GM19240 (cell line): ENCODE data around the gene GRAMD4.

Experiments used
- DNase-seq: peaks from one replicate; pipeline ENCODE4 v3.0.0; 2011; ENCODE audit warnings: low spot score; ENCODE audit not compliant: insufficient read length

GRAMD4 gene

DNA sequence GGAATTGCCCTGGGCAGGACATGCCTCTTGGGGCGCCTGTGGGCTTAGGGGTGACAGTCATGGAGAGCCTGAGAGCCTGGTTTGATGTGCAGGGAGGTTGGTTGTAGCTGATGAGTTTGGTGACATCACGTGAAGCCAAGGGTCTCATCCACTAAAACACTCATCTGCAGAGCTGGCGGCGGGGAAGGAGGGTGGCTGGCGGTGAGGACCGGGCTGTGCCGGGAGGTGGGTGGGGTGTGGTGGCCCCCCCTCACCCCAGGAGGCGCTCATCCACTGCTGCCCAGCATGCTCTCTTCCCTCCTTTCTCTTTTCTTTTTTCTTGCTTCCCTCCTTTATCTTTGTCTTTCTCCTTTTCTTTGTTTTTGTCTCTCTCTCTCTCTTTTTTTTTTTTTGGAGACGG, 49.0 kb downstream of the GRAMD4 start:
- no peak for DNase-seq

GRCh38 chr22:46671824-46672432, 51.7 kb downstream of the GRAMD4 start:
- DNase-seq = no peak

DNA sequence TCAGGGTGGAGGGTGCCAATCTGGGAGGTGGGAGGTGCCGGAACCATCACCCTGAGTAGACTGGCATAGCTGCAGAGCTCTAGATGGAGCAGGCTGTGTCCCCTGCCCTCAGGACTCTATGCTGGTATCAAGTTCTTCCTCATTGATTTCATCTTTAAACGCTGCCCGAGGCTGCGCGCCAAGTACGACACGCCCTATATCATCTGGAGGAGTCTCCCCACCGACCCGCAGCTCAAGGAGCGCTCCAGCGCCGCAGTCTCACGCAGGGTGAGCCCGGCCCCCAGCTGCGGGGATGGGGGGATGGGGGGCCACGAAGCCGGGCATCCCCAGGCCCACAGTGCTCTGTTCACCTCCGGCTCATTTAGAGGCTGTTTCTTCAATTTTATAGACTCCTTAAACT, 52.5 kb downstream of the GRAMD4 start:
- no peak for DNase-seq

GRCh38 chr22:46673205-46673604, 53.0 kb downstream of the GRAMD4 start:
- no peak for DNase-seq

DNA sequence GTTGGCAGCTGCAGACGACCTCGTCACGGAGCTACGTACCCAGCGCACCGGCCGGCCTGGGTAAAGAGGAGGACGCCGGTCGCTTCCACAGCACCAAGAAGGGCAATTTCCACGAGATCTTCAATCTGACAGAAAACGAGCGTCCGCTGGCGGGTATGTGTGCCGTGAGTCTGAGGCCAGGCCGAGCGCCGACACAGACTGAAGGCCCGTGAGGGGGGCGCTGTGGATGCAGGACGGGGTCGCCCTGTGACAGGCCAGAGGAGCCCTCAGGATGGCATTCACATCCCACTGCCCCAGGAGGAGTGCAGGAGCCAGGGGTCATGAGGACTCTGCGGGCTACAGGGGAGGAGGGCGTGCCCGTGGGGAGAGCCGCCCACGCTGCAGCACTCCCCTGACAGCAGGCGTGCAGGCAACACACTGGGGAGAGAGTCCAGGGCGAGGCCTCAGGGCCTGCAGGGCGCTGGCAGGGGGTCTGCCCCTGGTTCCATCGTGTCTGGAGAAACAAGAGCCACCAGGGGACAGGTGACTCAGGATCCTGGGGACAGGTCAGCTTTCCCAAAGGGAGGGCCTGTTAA, 53.6 kb downstream of the GRAMD4 start:
- DNase-seq = no peak

DNA sequence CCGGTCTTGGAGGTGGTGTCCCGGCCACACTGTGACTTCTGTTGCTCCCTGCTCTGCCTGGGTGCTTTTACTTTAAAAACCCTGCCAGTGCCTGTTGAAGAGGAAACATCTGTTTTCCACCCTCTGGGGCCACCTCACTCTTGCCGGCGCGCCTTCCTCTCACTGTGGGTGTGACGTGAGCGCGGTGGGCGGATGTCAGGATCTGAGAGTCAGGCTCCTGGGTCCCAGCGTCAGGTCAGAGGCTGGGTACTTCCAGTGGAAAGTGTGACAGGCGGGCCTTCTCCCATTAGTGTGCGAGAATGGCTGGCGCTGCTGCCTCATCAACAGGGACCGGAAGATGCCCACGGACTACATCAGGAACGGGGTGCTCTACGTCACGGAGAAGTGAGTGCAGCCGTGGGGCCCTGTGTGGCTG, 54.2 kb downstream of the GRAMD4 start:
- DNase-seq = peak; percentile 64

- DNase-seq = no peak
Measured at GRCh38 chr22:46674906-46675305, 54.7 kb downstream of the GRAMD4 start.

DNA sequence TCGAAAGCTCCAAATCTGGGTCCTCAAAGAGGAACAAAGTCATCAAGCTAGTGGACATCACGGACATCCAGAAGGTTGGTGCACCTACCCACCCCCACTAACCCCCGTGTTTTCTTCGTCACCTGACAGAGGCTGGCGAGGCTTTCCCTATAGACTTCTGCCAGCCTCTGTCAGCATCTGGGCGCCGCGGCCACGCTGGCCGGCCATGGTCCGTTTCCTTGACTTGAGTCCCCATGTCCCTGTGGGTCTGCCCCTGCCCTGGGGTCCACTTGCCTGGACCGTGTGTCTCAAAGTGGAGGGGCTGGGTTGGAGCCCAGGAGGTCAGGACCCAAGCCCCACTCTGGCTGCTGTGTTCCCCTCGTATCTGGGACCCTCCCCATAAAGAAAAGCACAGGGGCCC, 55.3 kb downstream of the GRAMD4 start:
- DNase-seq = no peak

- no peak for DNase-seq
Measured at GRCh38 chr22:46675938-46676337, 55.8 kb downstream of the GRAMD4 start.

DNA sequence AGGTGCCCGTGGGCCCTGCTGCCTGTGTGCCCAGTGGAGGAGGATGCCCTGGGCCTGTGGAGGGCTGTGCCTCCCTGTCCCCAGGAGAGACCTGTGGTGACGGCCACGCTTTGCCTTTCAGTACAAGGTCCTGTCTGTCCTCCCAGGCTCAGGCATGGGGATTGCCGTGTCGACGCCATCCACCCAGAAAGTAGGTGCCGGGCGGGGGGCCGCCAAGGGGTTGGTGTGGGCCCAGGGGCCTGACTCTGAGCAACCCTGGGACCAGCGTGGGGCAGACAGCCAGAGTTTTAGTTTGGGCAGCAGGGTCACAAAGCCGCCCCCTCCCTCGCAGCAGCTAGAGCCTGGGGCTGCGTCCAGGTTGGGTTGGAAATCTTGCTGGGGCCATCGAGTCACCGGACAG, 56.3 kb downstream of the GRAMD4 start:
- no peak for DNase-seq

DNA sequence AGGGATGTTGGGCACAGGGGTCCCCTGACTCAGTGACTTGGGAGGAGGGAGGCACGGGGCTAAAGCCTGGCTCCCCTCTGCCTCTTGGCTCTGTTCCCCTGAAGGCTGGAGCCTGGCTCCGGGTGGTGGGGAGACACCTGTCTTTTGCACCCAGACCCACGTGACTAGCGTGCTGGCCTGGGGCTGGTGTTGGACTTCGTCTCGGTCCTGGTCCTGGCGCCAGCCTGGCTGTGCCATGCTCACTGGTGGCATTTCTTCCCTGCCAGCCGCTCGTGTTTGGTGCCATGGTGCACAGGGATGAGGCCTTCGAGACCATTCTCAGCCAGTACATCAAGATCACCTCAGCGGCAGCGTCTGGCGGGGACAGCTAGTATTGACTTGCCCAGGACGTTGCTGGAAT, 56.7 kb downstream of the GRAMD4 start:
- no peak for DNase-seq

DNA sequence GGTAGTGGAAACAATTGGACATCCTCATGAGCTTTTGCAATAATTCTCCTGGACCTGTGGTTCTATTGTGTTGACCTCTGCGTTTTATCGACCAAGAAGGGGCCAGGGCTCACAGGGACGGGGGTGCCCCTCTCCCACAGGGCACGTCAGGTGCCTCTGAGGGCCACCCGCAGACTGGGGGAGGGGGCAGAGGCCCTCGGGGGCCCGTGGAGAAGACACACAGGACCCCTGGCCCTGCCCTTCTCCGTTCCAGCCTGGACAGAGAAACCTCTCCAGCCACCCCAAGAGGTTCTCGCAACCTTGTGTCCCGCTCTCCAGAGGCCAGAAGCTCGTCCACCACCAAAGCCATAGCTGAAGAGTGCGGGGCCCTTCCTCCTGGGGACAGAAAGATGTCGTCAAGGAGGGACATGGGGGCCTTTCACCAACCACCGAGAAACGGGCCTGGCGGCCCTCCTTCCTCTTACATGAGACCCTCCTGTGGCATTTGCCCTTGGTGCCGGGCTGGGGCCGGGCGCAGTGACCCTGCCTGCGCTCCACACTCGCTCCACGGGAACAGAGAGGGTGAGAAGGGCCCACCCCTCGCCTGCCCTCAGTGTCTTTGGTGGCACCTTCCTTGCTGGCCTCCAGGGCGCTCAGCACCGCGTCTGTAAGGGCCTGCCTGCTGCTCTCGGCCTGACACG, 57.3 kb downstream of the GRAMD4 start:
- no peak for DNase-seq

DNA sequence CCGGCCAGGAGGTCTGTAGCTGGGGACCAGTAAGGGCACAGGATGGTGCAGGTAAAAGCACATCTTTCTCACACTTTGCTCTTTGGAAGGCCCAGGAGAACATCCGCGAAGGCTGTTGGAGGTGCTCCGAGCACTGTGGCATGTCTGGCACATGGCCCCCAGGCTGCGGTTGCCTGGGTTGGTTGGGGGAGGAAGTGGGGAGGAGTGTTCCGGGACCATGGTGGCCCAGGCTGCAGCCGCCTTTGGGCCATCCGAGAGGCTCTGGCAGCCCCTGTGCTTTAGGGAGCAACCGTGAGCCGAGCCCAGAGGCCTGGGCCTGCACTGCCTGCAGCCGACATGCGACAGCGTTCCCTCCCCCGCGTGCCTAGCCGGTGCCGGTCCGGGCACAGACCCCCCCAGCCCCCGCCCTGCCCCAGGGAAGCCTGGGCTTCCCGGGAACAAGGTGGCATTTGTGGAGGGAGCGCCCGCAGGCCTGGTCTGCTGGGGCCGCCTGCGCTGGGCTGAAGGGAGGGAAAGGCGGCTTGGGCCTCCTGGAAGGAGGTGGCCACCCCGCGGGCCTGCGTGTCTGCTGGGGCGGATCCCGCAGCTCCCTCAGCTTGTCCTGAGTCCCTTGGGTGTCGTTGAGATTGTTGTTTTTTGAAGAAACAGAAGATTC, 57.9 kb downstream of the GRAMD4 start:
- DNase-seq = no peak

- no peak for DNase-seq
Measured at GRCh38 chr22:46678785-46679700, 58.9 kb downstream of the GRAMD4 start.

DNA sequence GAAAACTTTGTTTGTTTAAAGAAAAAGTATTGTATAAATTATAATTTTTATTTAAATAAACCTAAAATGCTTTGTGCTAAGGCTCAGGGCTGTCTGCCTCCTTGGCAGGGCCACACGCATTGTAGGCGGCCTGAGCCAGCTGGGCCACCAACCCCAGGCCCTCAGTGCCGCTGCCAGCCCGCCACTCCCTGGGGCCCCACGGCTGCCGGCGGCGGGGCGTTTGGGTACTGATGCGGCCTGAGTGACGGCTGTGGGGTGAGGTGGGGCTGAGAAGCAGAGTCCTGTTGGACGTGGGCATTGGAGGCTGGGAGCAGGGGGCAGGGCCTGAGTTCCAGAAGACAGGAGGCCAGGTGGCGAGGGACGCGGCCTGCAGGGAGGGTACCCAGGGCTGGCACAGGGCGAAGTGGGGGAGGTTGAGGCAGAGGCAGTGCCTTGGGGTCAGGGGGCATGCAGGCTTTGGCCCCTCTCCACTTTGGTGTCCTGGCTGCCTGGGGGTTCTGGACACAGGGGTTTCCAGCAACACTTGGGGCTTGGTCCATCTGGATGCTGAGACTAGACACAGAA, 59.6 kb downstream of the GRAMD4 start:
- no peak for DNase-seq

DNA sequence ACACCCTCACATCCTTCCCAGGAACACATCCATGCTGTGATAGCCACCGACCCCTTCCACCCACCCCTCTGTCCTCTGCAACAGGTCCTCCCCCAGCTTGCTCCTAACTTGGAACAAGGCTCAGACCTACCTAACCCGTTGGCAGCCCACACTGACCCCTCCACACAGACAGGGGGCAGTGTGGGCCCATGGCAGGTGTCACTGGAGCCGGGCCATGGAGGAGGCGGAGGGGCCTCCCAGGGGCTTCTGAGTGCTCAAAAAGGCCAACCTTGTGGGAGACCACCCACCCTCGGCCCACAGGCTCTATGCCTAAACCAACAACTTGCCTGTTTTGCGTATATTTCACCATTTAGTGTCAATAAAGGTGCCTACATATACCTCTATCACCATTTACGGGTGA, 60.8 kb downstream of the GRAMD4 start:
- peak; percentile 58 for DNase-seq

- no peak for DNase-seq
Measured at GRCh38 chr22:46682011-46682731, 62.0 kb downstream of the GRAMD4 start.

- DNase-seq = peak; percentile 91
Measured at GRCh38 chr22:46684706-46685105, 64.5 kb downstream of the GRAMD4 start.

GRCh38 chr22:46686221-46687047, 66.2 kb downstream of the GRAMD4 start:
- no peak for DNase-seq

GRCh38 chr22:46687048-46687444, 66.9 kb downstream of the GRAMD4 start:
- DNase-seq = no peak
